SK-N-SH treated with all-trans-retinoic acid at 6 μM for 48 hours (cell line): ENCODE results near the gene C2CD4B.

Experiments
- ATAC-seq: fragments of 200-7000 bp; cut with Tn5 transposase; 3 replicates; pipeline ENCODE4 v1.9.1; 2020; ENCODE audit warnings: mild to moderate bottlenecking, moderate library complexity
- BACH2 ChIP-seq: fragments of 250-450 bp; sonication (Bioruptor Pico); IDR thresholded peaks from 2 replicates; pipeline ENCODE4 v1.9.0; 2021; ENCODE audit warnings: mild to moderate bottlenecking, borderline replicate concordance
- CSDC2 ChIP-seq: fragments of 250-450 bp; sonication (Bioruptor Pico); IDR thresholded peaks from 2 replicates; pipeline ENCODE4 v1.5.0; 2020; ENCODE audit warnings: mild to moderate bottlenecking, moderate library complexity
- ESRRG ChIP-seq: fragments of 250-450 bp; sonication (Bioruptor Pico); IDR thresholded peaks from 2 replicates; pipeline ENCODE4 v1.6.1; 2021; ENCODE audit warnings: mild to moderate bottlenecking
- GLIS3 ChIP-seq: fragments of 250-450 bp; sonication (Bioruptor Pico); IDR thresholded peaks from 2 replicates; pipeline ENCODE4 v1.5.0; 2020; ENCODE audit warnings: mild to moderate bottlenecking, moderate library complexity
- ISL1 ChIP-seq: fragments of 250-450 bp; sonication (Bioruptor Pico); IDR thresholded peaks from 2 replicates; pipeline ENCODE4 v2.1.2; 2022; ENCODE audit warnings: mild to moderate bottlenecking, moderate library complexity
- OSR1 ChIP-seq: fragments of 250-450 bp; sonication (Bioruptor Pico); IDR thresholded peaks from 2 replicates; pipeline ENCODE4 v1.8.0; 2022; ENCODE audit warnings: moderate library complexity, mild to moderate bottlenecking, inconsistent platforms
- POU6F1 ChIP-seq: fragments of 250-450 bp; sonication (Bioruptor Pico); IDR thresholded peaks from 2 replicates; pipeline ENCODE4 v1.8.0; 2021; ENCODE audit warnings: low read depth, mild to moderate bottlenecking, moderate library complexity, borderline replicate concordance
- PPARA ChIP-seq: fragments of 250-450 bp; sonication (Bioruptor Pico); IDR thresholded peaks from 2 replicates; pipeline ENCODE4 v1.5.0; 2020; ENCODE audit warnings: mild to moderate bottlenecking, borderline replicate concordance
- RARB ChIP-seq: fragments of 250-450 bp; sonication (Bioruptor Pico); IDR thresholded peaks from 2 replicates; pipeline ENCODE4 v1.8.0; 2021; ENCODE audit warnings: mild to moderate bottlenecking, moderate library complexity
- SNAI2 ChIP-seq: fragments of 250-450 bp; sonication (Bioruptor Pico); IDR thresholded peaks from 2 replicates; pipeline ENCODE4 v1.5.0; 2020; ENCODE audit warnings: mild to moderate bottlenecking, moderate library complexity
- TCF4 ChIP-seq: fragments of 250-450 bp; sonication (Bioruptor Pico); IDR thresholded peaks from 2 replicates; pipeline ENCODE4 v1.8.0; 2021; ENCODE audit warnings: mild to moderate bottlenecking, moderate library complexity, borderline replicate concordance
- TOX ChIP-seq: fragments of 250-450 bp; sonication (Bioruptor Pico); IDR thresholded peaks from 2 replicates; pipeline ENCODE4 v1.8.0; 2021; ENCODE audit warnings: mild to moderate bottlenecking, moderate library complexity, borderline replicate concordance
- TSHZ2 ChIP-seq: fragments of 250-450 bp; sonication (Bioruptor Pico); IDR thresholded peaks from 2 replicates; pipeline ENCODE4 v1.5.0; 2020; ENCODE audit warnings: mild to moderate bottlenecking, moderate library complexity
- ZC3H10 ChIP-seq: fragments of 250-450 bp; sonication (Bioruptor Pico); IDR thresholded peaks from 2 replicates; pipeline ENCODE4 v1.5.1; 2021; ENCODE audit warnings: mild to moderate bottlenecking, moderate library complexity
- ZFP30 ChIP-seq: fragments of 450-650 bp; formaldehyde crosslinking; IDR thresholded peaks from 2 replicates; pipeline ENCODE4 v1.5.0; 2022; ENCODE audit warnings: mild to moderate bottlenecking, moderate library complexity
- ZNF565 ChIP-seq: fragments of 450-650 bp; formaldehyde crosslinking; conservative IDR thresholded peaks from 2 replicates; pipeline ENCODE4 v1.5.0; 2020; ENCODE audit warnings: low read depth, mild to moderate bottlenecking, moderate library complexity
- ZNF70 ChIP-seq: fragments of 450-650 bp; formaldehyde crosslinking; IDR thresholded peaks from 2 replicates; pipeline ENCODE4 v1.5.0; 2020; ENCODE audit warnings: mild to moderate bottlenecking, moderate library complexity
- ZNF8 ChIP-seq: fragments of 450-650 bp; formaldehyde crosslinking; IDR thresholded peaks from 2 replicates; pipeline ENCODE4 v1.5.0; 2020; ENCODE audit warnings: mild to moderate bottlenecking, moderate library complexity
- TF ChIP-seq, protein P1 (sequence below): fragments of 250-450 bp; sonication (Bioruptor Pico); IDR thresholded peaks from 2 replicates; pipeline ENCODE4 v1.5.1; 2020; ENCODE audit warnings: low read depth, mild to moderate bottlenecking, moderate library complexity
- TF ChIP-seq, protein P2 (sequence below): fragments of 250-450 bp; sonication (Bioruptor Pico); IDR thresholded peaks from 2 replicates; pipeline ENCODE4 v1.8.0; 2020; ENCODE audit warnings: mild to moderate bottlenecking, moderate library complexity, borderline replicate concordance
- TF ChIP-seq, protein P3 (sequence below): fragments of 250-450 bp; sonication (Bioruptor Pico); IDR thresholded peaks from 2 replicates; pipeline ENCODE4 v1.5.1; 2021; ENCODE audit warnings: mild to moderate bottlenecking, moderate library complexity

Gene C2CD4B

GRCh38 chr15:62187910-62188309, 22.8 kb upstream of the C2CD4B start:
- TF ChIP-seq ZC3H10 = no peak
- TF ChIP-seq RARB (CRISPR knock-in tag) = no peak
- TF ChIP-seq ISL1 (CRISPR knock-in tag) = no peak
- TF ChIP-seq, protein P1, sequence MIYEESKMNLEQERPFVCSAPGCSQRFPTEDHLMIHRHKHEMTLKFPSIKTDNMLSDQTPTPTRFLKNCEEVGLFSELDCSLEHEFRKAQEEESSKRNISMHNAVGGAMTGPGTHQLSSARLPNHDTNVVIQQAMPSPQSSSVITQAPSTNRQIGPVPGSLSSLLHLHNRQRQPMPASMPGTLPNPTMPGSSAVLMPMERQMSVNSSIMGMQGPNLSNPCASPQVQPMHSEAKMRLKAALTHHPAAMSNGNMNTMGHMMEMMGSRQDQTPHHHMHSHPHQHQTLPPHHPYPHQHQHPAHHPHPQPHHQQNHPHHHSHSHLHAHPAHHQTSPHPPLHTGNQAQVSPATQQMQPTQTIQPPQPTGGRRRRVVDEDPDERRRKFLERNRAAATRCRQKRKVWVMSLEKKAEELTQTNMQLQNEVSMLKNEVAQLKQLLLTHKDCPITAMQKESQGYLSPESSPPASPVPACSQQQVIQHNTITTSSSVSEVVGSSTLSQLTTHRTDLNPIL (CRISPR knock-in tag) = no peak
- no peak for TF ChIP-seq TSHZ2 (CRISPR knock-in tag)
- no peak for TF ChIP-seq OSR1 (CRISPR knock-in tag)
- no peak for TF ChIP-seq PPARA
- TF ChIP-seq SNAI2 = no peak
- no peak for TF ChIP-seq TOX (CRISPR knock-in tag)
- no peak for TF ChIP-seq ZNF565
- TF ChIP-seq, protein P2, sequence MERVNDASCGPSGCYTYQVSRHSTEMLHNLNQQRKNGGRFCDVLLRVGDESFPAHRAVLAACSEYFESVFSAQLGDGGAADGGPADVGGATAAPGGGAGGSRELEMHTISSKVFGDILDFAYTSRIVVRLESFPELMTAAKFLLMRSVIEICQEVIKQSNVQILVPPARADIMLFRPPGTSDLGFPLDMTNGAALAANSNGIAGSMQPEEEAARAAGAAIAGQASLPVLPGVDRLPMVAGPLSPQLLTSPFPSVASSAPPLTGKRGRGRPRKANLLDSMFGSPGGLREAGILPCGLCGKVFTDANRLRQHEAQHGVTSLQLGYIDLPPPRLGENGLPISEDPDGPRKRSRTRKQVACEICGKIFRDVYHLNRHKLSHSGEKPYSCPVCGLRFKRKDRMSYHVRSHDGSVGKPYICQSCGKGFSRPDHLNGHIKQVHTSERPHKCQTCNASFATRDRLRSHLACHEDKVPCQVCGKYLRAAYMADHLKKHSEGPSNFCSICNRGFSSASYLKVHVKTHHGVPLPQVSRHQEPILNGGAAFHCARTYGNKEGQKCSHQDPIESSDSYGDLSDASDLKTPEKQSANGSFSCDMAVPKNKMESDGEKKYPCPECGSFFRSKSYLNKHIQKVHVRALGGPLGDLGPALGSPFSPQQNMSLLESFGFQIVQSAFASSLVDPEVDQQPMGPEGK (CRISPR knock-in tag) = no peak
- TF ChIP-seq CSDC2 (CRISPR knock-in tag) = no peak
- no peak for TF ChIP-seq TCF4 (CRISPR knock-in tag)
- no peak for TF ChIP-seq ZNF8 (CRISPR knock-in tag)
- TF ChIP-seq GLIS3 = no peak
- no peak for ATAC-seq

GRCh38 chr15:62187425-62187824, 22.3 kb upstream of the C2CD4B start:
- no peak for ATAC-seq
- TF ChIP-seq SNAI2 (no peak), BACH2 (CRISPR knock-in tag) (no peak)

DNA sequence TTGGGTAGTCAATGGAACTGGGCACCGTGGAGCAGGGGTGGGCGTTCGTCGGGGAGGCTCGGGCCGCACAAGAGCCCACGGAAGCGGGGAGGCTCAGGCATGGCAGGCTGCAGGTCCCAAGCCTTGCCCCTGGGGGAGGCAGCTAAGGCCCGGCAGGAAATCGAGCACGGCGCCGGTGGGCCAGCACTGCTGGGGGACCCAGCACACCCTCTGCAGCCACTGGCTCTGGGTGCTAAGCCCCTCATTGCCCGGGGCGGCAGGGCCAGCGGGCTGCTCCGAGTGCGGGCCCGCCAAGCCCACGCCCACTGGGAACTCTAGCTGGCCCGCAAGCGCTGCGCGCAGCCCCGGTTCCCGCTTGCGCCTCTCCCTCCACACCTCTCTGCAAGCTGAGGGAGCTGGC, 21.5 kb upstream of the C2CD4B start:
- TF ChIP-seq ISL1 (CRISPR knock-in tag) = no peak
- no peak for TF ChIP-seq SNAI2
- TF ChIP-seq, protein P2 (CRISPR knock-in tag) = no peak
- no peak for TF ChIP-seq ZNF565
- no peak for TF ChIP-seq CSDC2 (CRISPR knock-in tag)
- TF ChIP-seq ZFP30 (CRISPR knock-in tag) = no peak
- TF ChIP-seq, protein P3, sequence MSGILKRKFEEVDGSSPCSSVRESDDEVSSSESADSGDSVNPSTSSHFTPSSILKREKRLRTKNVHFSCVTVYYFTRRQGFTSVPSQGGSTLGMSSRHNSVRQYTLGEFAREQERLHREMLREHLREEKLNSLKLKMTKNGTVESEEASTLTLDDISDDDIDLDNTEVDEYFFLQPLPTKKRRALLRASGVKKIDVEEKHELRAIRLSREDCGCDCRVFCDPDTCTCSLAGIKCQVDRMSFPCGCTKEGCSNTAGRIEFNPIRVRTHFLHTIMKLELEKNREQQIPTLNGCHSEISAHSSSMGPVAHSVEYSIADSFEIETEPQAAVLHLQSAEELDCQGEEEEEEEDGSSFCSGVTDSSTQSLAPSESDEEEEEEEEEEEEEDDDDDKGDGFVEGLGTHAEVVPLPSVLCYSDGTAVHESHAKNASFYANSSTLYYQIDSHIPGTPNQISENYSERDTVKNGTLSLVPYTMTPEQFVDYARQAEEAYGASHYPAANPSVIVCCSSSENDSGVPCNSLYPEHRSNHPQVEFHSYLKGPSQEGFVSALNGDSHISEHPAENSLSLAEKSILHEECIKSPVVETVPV (CRISPR knock-in tag) = no peak
- no peak for TF ChIP-seq ZC3H10
- TF ChIP-seq, protein P1 (CRISPR knock-in tag) = no peak
- TF ChIP-seq GLIS3 = no peak
- no peak for TF ChIP-seq BACH2 (CRISPR knock-in tag)
- no peak for TF ChIP-seq RARB (CRISPR knock-in tag)
- TF ChIP-seq ZNF70 (CRISPR knock-in tag) = no peak
- TF ChIP-seq TSHZ2 (CRISPR knock-in tag) = no peak
- no peak for TF ChIP-seq ESRRG (CRISPR knock-in tag)
- TF ChIP-seq PPARA = no peak
- TF ChIP-seq ZNF8 (CRISPR knock-in tag) = no peak
- no peak for TF ChIP-seq OSR1 (CRISPR knock-in tag)
- no peak for TF ChIP-seq TOX (CRISPR knock-in tag)
- TF ChIP-seq POU6F1 (CRISPR knock-in tag) = no peak
- no peak for ATAC-seq
